Transverse colon (tissue), 3 donors: ENCODE data around the gene NCK2.

Experiments
- EP300 ChIP-seq: sonication (generic); formaldehyde crosslinking; IDR thresholded peaks from one replicate; pipeline ENCODE4 v1.6.1; 2017; ENCODE audit warnings: antibody characterized with exemption, low read depth
- TF ChIP-seq, protein P1 (sequence below), 5 experiments: fragments of 200-600 bp in 3 of 5; fragments of 450-650 bp in 2 of 5; sonication (generic) in 3 of 5; IDR thresholded peaks; 1 replicate in 2 of 5; 2 replicates in 3 of 5; pipeline ENCODE4 v1.5.1; 2016 to 2017; ENCODE audit warnings: antibody characterized with exemption in 5 of 5, inconsistent platforms in 3 of 5, mild to moderate bottlenecking in 2 of 5, moderate library complexity in 1 of 5

DNA sequence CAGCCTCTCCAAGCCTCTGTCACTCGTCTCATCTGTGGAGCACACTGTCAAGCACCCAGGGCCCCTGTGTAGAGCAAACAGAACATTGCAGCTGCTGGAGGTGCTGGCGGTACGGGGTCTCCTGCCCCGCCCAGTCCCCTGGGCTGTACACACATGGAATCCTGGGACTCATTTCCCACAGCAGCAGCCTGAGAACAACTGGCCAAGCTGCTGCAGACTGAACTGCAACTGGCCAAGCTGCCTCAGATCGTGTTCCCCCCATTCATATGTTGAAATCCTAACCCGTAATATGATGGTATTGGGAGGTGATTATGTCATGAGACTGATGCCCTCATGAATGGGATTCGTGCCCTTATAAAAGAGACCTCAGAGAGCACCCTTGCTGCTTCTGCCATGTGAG lies 130.5 kb downstream of the NCK2 start:
- TF ChIP-seq, protein P1, sequence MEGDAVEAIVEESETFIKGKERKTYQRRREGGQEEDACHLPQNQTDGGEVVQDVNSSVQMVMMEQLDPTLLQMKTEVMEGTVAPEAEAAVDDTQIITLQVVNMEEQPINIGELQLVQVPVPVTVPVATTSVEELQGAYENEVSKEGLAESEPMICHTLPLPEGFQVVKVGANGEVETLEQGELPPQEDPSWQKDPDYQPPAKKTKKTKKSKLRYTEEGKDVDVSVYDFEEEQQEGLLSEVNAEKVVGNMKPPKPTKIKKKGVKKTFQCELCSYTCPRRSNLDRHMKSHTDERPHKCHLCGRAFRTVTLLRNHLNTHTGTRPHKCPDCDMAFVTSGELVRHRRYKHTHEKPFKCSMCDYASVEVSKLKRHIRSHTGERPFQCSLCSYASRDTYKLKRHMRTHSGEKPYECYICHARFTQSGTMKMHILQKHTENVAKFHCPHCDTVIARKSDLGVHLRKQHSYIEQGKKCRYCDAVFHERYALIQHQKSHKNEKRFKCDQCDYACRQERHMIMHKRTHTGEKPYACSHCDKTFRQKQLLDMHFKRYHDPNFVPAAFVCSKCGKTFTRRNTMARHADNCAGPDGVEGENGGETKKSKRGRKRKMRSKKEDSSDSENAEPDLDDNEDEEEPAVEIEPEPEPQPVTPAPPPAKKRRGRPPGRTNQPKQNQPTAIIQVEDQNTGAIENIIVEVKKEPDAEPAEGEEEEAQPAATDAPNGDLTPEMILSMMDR (IDR thresholded peaks at IDR 0.05): no peak
- no peak for TF ChIP-seq EP300
